Hepatocyte (in vitro differentiated cells): ENCODE results near the gene KCNN2. TPM values are rescaled to one million over a fixed set of nuclear protein-coding genes. Genes with fewer than 3 reads are reported as not detected.

Experiments
- DNase-seq: peaks from one replicate; pipeline ENCODE4 v3.0.0-alpha.2; 2016; ENCODE audit warnings: low spot score
- H2AFZ ChIP-seq: fragments of 200-600 bp; sonication (generic); 2 replicates; pipeline ENCODE4 v1.6.0; 2016; ENCODE audit warnings: antibody characterized with exemption, mild to moderate bottlenecking
- H3K27ac ChIP-seq: fragments of 200-600 bp; sonication (generic); 2 replicates; pipeline ENCODE4 v1.5.1; 2016; ENCODE audit warnings: mild to moderate bottlenecking
- H3K27me3 ChIP-seq: fragments of 200-600 bp; sonication (generic); 2 replicates; pipeline ENCODE4 v1.6.1; 2016
- H3K36me3 ChIP-seq: fragments of 200-600 bp; sonication (generic); replicated peaks from 2 replicates; pipeline ENCODE4 v1.5.1; 2016; ENCODE audit warnings: low read depth; ENCODE audit not compliant: insufficient read depth
- H3K4me1 ChIP-seq: fragments of 200-600 bp; sonication (generic); 2 replicates; pipeline ENCODE4 v1.5.1; 2016; ENCODE audit warnings: mild to moderate bottlenecking, moderate library complexity; ENCODE audit not compliant: insufficient read depth
- H3K4me2 ChIP-seq: fragments of 200-600 bp; sonication (generic); 2 replicates; pipeline ENCODE4 v1.6.0; 2016
- H3K4me3 ChIP-seq: fragments of 200-600 bp; sonication (generic); 2 replicates; pipeline ENCODE4 v1.5.1; 2016; ENCODE audit warnings: mild to moderate bottlenecking
- H3K79me2 ChIP-seq: fragments of 200-600 bp; sonication (generic); 2 replicates; pipeline ENCODE4 v1.6.0; 2017; ENCODE audit warnings: mild to moderate bottlenecking
- H3K9me2 ChIP-seq: fragments of 200-600 bp; sonication (generic); replicated peaks from 2 replicates; pipeline ENCODE4 v1.6.0; 2017; ENCODE audit warnings: mild to moderate bottlenecking; ENCODE audit not compliant: insufficient read depth
- H3K9me3 ChIP-seq: fragments of 200-600 bp; sonication (generic); 2 replicates; pipeline ENCODE4 v1.5.1; 2016; ENCODE audit warnings: low read depth, mild to moderate bottlenecking
- H4K20me1 ChIP-seq: fragments of 200-600 bp; sonication (generic); 2 replicates; pipeline ENCODE4 v1.6.0; 2016; ENCODE audit warnings: mild to moderate bottlenecking; ENCODE audit not compliant: insufficient read depth, poor library complexity, severe bottlenecking
- CTCF ChIP-seq: fragments of 200-600 bp; sonication (generic); IDR thresholded peaks from 2 replicates; pipeline ENCODE4 v1.5.1; 2016; ENCODE audit warnings: antibody characterized with exemption, mild to moderate bottlenecking; ENCODE audit not compliant: poor library complexity
- EZH2 ChIP-seq: fragments of 200-600 bp; sonication (generic); IDR thresholded peaks from 2 replicates; pipeline ENCODE4 v1.6.1; 2016; ENCODE audit warnings: antibody characterized with exemption, mild to moderate bottlenecking, borderline replicate concordance
- EZH2phosphoT487 ChIP-seq: fragments of 200-600 bp; sonication (generic); IDR thresholded peaks from one replicate; pipeline ENCODE4 v1.6.1; 2018; ENCODE audit warnings: antibody characterized with exemption, mild to moderate bottlenecking, low read depth, moderate library complexity; ENCODE audit not compliant: unreplicated experiment, severe bottlenecking
- WGBS: methylation state at CpG from one replicate; pipeline ENCODE4 v1.1.6; 2016; ENCODE audit warnings: low lambda C conversion rate; ENCODE audit errors: missing lambda C conversion rate; 5-methylcytosine and 5-hydroxymethylcytosine counted together
- polyA plus RNA-seq: library from polyadenylated mRNA; unstranded; fragments of >200 nt; fragmentation: Nextera tagmentation; extraction: Ambion mirVana; gene quantifications from 2 replicates; pipeline ENCODE4 v1.2.1, GENCODE V29; 2016
- total RNA-seq: library from RNA; depleted of rRNA; stranded (reverse); fragments of >200 nt; gene quantifications from 2 replicates; pipeline ENCODE4 v1.2.3, GENCODE V29; 2014

KCNN2 gene
- total and polyA plus RNA-seq, 2 experiments from 2014 or later, result 3.9 to 6.4 TPM

- TF ChIP-seq CTCF, result no peak
- no peak for TF ChIP-seq EZH2phosphoT487
- no peak for TF ChIP-seq EZH2
- no peaks in the 10 kb centered on the region for H3K27me3 ChIP-seq
Measured at GRCh38 chr5:114435885-114436299, 74.0 kb downstream of the KCNN2 start.

GRCh38 chr5:114437936-114438335 lies 76.1 kb downstream of the KCNN2 start:
- Histone ChIP-seq H3K4me3 (no peak overlapping the region), H3K27ac (no peak overlapping the region), H3K4me1 (no peaks in the 10 kb centered on the region), H4K20me1 (no peaks in the 10 kb centered on the region), H3K79me2 (no peaks in the 10 kb centered on the region), H2AFZ (no peak overlapping the region), H3K4me2 (no peak overlapping the region), H3K9me3 (no peaks in the 10 kb centered on the region), H3K36me3 (no peaks in the 10 kb centered on the region), H3K9me2 (no peaks in the 10 kb centered on the region), H3K27me3 (no peaks in the 10 kb centered on the region)
- whole genome bisulfite sequencing, result 53% methylated on average over 2 of the region's 2 CpGs
- no peak for DNase-seq
- no peak for TF ChIP-seq EZH2
- TF ChIP-seq EZH2phosphoT487, result no peak
- TF ChIP-seq CTCF, result no peak

More at GRCh38 chr5:114435885-114436299, 74.0 kb downstream of the KCNN2 start:
- no peak for DNase-seq
- Histone ChIP-seq H3K9me2 (no peaks in the 10 kb centered on the region), H3K79me2 (no peaks in the 10 kb centered on the region), H3K9me3 (no peaks in the 10 kb centered on the region), H2AFZ (no peak overlapping the region), H3K4me3 (no peak overlapping the region), H3K27ac (no peak overlapping the region), H3K4me2 (peak overlapping the region; percentile 12), H3K36me3 (no peaks in the 10 kb centered on the region), H4K20me1 (no peaks in the 10 kb centered on the region), H3K4me1 (no peaks in the 10 kb centered on the region)
- WGBS, result 79% methylated on average over 1 of the region's 1 CpG

- H3K79me2 ChIP-seq, result no peaks in the 10 kb centered on the region
- no peak for DNase-seq
- TF ChIP-seq EZH2phosphoT487, result no peak
- TF ChIP-seq CTCF, result no peak
- TF ChIP-seq EZH2, result no peak
Measured at GRCh38 chr5:114438471-114438870, 76.6 kb downstream of the KCNN2 start.

More at GRCh38 chr5:114438471-114438870, 76.6 kb downstream of the KCNN2 start:
- Histone ChIP-seq H3K4me1 (no peaks in the 10 kb centered on the region), H3K36me3 (no peaks in the 10 kb centered on the region), H3K27ac (no peak overlapping the region), H3K9me2 (no peaks in the 10 kb centered on the region), H3K9me3 (no peaks in the 10 kb centered on the region), H3K4me3 (no peak overlapping the region), H2AFZ (no peak overlapping the region), H3K4me2 (no peak overlapping the region), H4K20me1 (no peaks in the 10 kb centered on the region), H3K27me3 (no peaks in the 10 kb centered on the region)
- 91% methylated on average over 4 of the region's 4 CpGs for WGBS
